ENCODE data around the gene ARL14EP.

The ARL14EP gene

GRCh38 chr11:30328681-30329080, 5.8 kb downstream of the ARL14EP start:
- no peak for DNase-seq

DNA sequence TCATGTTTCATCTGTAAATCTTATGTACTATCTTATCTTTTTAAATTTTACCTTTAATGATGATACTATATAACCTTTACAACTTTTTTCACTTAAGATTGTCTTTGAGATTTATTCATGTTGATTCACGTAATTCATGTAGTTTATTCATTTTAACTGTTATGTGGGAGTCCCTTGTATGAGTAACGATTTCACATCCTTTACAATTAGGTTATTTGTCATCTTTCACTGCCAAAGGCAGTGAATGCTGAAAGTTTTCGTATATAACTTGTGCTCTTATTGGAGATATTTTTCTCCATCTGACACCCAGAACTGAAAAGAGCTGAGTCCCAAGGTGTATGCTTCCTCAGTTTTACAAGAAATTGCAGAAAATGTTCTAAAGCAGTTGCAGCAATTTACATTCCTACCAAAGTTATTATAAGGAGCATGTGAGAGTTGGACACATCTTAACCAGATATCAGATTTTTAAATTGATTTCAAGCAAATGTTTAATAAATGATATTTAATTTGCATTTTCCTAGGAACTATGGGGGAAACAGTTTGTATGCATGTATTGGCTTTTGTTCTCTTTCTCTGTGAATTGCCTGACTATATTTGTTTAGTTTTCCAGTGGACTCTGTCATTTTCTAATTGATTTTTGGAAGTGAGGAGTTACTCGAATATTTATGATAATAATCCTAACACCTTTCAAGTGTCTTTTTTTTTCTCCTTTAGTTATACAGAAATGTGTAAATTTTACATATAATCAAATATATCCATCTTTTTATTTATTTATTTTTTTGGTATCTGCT, 6.4 kb downstream of the ARL14EP start:
- DNase-seq, result no peak

GRCh38 chr11:30333405-30333804, 10.5 kb downstream of the ARL14EP start:
- no peak for DNase-seq

GRCh38 chr11:30342736-30343166, 19.8 kb downstream of the ARL14EP start:
- no peak for DNase-seq

DNA sequence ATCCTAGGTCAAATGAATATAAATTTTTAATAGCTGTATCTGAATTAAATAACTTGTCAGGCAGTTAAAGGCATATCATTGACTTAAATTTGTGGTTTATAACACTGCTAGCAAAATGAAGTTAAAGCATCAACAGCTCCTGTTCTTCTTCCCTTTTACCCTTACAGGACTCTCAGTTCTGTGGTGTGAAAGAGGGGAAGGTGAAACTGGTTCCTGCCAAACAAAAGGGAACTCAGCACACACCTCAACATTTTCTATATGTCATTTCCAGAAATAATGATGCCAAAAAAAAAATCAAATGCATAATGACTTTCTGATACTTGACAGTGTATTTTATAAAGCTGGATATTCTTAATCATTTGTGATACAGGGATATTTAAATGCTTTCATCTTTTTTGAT, 21.2 kb downstream of the ARL14EP start:
- no peak for DNase-seq

DNA sequence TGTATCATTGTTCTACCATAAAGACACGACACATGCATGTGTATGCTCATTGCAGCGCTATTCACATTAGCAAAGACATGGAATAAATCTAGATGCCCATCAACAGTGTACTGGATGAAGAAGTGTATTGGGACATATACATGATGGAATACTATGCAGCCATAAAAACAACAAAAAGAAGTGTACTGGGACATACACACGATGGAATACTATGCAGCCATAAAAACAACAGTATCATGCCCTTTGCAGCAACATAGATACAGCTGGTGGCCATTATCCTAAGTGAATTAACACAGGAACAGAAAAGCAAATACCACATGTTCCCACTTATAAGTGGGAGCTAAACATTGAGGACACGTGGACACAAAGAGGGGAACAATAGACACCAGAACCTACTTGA, 22.7 kb downstream of the ARL14EP start:
- DNase-seq, result no peak

DNA sequence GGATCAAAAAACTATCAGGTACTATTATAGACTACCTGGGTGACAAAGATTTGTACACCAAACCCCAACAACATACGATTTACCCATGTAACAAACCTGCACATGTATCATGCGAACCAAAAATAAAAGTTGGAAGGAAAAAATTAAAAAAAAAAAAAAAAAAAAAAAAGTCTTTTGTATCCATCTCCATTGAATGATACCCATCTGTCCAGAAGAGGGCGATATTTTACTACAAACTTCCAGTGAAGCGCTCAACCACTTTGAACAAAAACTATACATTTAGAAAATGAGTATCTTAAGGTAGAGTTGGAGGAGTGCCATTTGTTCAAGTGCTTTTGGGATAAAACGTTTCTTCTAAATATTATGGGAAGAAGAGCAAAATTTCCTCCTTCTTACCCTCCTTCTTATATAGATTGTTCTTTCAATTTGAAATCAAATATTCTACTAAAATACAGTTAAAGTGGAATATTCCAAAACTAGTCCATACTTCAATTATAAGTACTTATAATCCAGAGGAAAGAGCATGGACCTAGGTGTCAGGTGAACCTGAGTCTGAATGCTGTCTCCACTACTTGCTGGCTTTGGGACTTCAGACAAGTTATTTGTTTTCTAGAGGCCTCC, 23.3 kb downstream of the ARL14EP start:
- no peak for DNase-seq

GRCh38 chr11:30348035-30348434, 25.1 kb downstream of the ARL14EP start:
- DNase-seq, result no peak

DNA sequence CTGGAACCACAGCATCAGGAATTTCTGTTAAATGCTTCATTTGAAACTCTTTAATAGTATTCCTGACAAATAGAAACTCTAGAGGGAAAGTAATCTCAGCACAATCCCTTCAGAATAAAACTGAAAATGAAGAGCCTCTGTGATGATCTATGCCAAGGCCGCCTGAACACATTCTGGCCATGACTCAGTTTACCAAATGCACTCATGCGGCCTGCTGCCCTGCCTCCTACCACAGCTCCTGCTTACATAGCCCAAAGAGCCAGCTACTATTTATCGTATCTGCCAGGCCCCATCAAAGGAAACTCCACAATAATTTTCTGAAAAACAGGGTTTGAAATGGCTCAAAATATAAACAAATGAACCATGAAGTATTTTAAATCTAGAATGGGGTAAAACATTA, 27.0 kb downstream of the ARL14EP start:
- DNase-seq, result no peak

GRCh38 chr11:30350384-30350783, 27.5 kb downstream of the ARL14EP start:
- DNase-seq, result no peak

DNA sequence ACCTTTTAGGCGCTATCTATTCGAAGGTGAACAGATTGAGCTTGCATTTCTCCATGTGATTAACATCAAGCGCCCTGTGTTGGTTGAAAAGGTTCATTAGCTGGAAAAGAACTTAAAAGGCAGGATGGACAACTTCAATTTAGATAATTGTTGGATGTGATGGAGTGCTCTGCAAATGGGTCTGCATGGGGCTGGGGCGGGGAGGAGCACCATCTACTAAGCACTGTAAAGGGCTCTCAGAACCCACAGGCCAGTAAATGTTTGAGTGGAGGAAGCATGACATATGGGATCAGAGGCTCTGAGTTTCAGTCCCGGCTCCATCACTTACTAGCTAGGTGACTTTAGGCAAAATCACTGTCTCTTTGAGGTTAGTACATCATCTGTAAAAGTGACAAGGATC, 28.2 kb downstream of the ARL14EP start:
- DNase-seq, result no peak

DNA sequence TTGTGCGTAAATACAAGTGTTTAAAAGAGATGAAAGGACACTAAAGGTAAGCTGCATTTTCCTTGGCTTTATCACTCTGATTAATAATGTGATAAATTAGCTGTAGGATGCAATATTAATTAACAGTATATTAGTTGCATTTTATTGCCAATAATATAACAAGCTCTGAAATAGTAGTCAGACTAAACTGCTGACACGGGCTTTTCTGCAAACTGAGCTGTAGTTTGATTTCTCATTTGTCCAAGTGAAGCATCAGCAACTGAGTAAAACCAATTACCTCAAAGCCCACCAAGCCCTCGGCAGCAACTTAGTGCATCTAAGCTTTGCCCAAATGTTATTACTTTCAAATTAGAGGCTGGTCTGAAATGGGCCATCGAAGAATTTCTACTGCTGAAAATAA, 33.5 kb downstream of the ARL14EP start:
- no peak for DNase-seq

GRCh38 chr11:30357872-30358271, 35.0 kb downstream of the ARL14EP start:
- DNase-seq, result no peak

- no peak for DNase-seq
These were observed 35.6 kb downstream of the ARL14EP start for GRCh38 chr11:30358536-30358935.

GRCh38 chr11:30360741-30361140, 37.8 kb downstream of the ARL14EP start:
- DNase-seq, result no peak

GRCh38 chr11:30364139-30364836, 41.4 kb downstream of the ARL14EP start:
- no peak for DNase-seq

DNA sequence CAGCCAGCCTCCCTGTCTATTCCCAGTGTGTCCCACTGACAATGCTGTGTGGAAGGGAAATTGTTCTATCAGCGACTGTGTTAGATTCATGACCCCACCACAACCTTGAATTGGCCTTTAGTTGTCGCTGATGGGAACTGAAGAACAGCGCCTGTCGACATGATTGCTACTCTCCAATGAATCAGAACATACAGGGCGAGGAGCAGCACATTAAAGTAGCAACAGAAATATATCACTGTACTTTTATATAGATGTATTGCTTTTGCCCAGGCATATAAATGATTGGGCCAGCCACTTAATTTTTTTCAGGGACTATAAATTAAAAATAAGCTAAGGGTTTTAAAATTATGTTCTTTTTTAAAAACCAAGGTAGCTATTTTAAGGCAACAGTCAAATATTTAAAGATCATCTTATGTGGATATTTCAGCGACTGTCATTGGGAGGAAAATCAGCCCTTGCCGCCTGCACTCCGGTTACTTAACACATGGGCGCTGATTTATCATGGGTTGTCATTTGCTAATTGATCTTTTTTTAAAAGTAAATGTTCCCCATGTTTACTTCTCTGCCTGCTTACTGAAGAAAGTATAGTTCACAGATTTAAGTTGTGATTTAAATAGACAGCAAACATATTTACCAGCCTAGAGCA, 42.1 kb downstream of the ARL14EP start:
- no peak for DNase-seq

DNA sequence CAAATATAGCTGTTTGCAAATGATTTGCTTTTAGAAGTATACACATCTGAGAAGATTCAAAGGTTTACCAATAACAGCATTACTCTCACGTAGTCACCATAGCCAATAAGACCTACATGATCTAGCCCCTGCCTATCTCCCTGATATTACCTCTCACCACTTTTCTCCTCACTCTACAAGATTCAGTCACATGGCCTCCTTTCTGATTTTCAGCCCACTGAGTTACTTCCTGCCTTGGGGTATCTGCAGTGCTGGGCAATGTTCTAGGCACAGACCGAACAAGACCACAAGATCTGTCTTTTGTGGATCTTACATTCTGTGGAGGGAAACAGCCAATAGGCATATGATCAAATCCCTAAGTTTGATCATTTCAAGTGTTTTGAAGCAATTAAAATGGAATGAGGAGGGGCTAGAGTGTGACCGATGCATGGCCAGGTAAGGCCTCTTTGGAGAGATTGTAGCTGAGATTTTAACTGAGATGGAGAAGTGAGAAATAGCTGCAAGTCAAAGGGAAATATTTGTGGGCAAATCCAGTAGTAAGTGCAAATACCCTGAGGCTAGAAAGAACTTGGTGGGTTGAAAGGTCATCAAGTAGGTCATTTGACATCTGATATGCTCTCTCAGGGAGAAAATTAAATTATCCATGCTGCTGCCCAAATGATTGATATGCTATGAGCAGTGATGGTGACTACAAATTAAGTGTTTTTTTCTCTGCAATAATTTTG, 43.1 kb downstream of the ARL14EP start:
- no peak for DNase-seq

- DNase-seq, result no peak
These were observed 45.5 kb downstream of the ARL14EP start for GRCh38 chr11:30368394-30368793.

GRCh38 chr11:30370164-30370563, 47.3 kb downstream of the ARL14EP start:
- DNase-seq, result no peak

- DNase-seq, result no peak
These were observed 54.4 kb downstream of the ARL14EP start for GRCh38 chr11:30377347-30377746.

DNA sequence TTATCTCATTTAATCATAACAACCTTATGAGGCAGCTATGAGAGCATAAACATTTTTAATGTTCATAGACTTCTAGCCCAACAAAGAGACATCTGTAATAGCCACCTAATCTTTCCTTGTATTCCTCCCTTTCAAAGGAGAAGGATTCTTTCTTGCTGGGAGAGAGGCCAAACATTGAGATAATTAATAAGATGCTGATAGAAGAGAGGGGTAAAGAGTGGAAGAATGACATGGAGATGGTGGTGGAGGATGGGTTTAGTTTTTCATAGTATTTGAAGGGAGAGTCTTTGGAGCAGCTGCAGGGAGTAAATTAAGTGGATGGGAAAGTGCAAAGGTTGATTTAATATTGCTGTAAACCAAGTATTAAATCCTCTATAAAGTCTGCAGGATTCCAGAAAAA, 57.9 kb downstream of the ARL14EP start:
- no peak for DNase-seq

- no peak for DNase-seq
These were observed 59.0 kb downstream of the ARL14EP start for GRCh38 chr11:30381879-30382278.
